Panc1 (cell line): ENCODE measurements around the gene KCNAB3. TPM values are rescaled to one million over a fixed set of nuclear protein-coding genes. Genes with fewer than 3 reads are reported as not detected.
A peak's percentile ranks its signal among the peaks of the same experiment; 100 is the strongest.

Experiments used
- ATAC-seq: fragments of 200-7000 bp; cut with Tn5 transposase; 2 replicates; pipeline ENCODE4 v1.9.1; 2020; ENCODE audit warnings: mild to moderate bottlenecking, moderate library complexity
- BruUV-seq: library from RNA; stranded (reverse); fragments of 400-500 nt; replicated peaks from 2 replicates; lab custom pipeline; 2021; lab: Mats Ljungman, UMichigan
- CTCF ChIA-PET: fragments of 300-600 bp; sonication (Branson Sonifier 250); formaldehyde crosslinking; loops from one replicate; lab custom pipeline; 2022; ENCODE audit warnings: antibody characterized with exemption; lab: Charles Lee
- POLR2A ChIA-PET: fragments of 300-600 bp; sonication (Branson Sonifier 250); formaldehyde crosslinking; loops from one replicate; lab custom pipeline; 2022; ENCODE audit warnings: antibody characterized with exemption; lab: Charles Lee
- DNase-seq: peaks from one replicate; pipeline ENCODE4 v3.0.0-alpha.2; 2010; ENCODE audit warnings: low read depth, low spot score
- H3K27ac ChIP-seq: 2 replicates; pipeline ENCODE4 v1.5.1; 2011; ENCODE audit warnings: mild to moderate bottlenecking, low read length, inconsistent platforms
- H3K27me3 ChIP-seq: fragments of 200-500 bp; sonication (Bioruptor generic); 2 replicates; pipeline ENCODE4 v1.6.0; 2014; ENCODE audit warnings: low read length, inconsistent platforms; ENCODE audit not compliant: control insufficient read depth, insufficient read depth
- H3K36me3 ChIP-seq: fragments of 200-500 bp; sonication (Bioruptor generic); 2 replicates; pipeline ENCODE4 v1.5.1; 2014; ENCODE audit warnings: inconsistent platforms, mild to moderate bottlenecking, low read length, moderate library complexity; ENCODE audit not compliant: control insufficient read depth, insufficient read depth
- H3K4me1 ChIP-seq: 2 replicates; pipeline ENCODE4 v1.5.1; 2011; ENCODE audit warnings: inconsistent platforms, mild to moderate bottlenecking, low read length, moderate library complexity; ENCODE audit not compliant: control insufficient read depth, insufficient read depth
- H3K4me3 ChIP-seq, 2 experiments: 2 replicates each; pipeline ENCODE4 v1.5.1; 2011 to 2012; ENCODE audit warnings: low read depth in 2 of 2, low read length in 2 of 2, mild to moderate bottlenecking in 2 of 2, inconsistent platforms in 1 of 2, moderate library complexity in 1 of 2
- H3K9me3 ChIP-seq: fragments of 200-500 bp; sonication (Bioruptor generic); 2 replicates; pipeline ENCODE4 v1.5.1; 2014; ENCODE audit warnings: low read depth, mild to moderate bottlenecking, inconsistent platforms, low read length, moderate library complexity; ENCODE audit not compliant: control insufficient read depth, insufficient read depth
- POLR2AphosphoS5 ChIP-seq: IDR thresholded peaks from 2 replicates; pipeline ENCODE4 v1.6.1; 2012; ENCODE audit warnings: mild to moderate bottlenecking, low read depth, low read length, moderate library complexity
- SIN3A ChIP-seq: IDR thresholded peaks from 2 replicates; pipeline ENCODE4 v1.6.1; 2012; ENCODE audit warnings: low read depth, mild to moderate bottlenecking, low read length, moderate library complexity, borderline replicate concordance; ENCODE audit not compliant: insufficient read depth
- TCF7L2 ChIP-seq: IDR thresholded peaks from 2 replicates; pipeline ENCODE4 v1.6.1; 2011; ENCODE audit warnings: mild to moderate bottlenecking, low read depth, low read length, inconsistent platforms
- in situ Hi-C: cut with HindIII; loops from 2 replicates; pipeline ENCODE4 v1.10.0; 2016; ENCODE audit warnings: low sequenced_read_pairs, low pct_unique_long_range_greater_than_20kb
- intact Hi-C: fragments of 100-400 bp; cut with micrococcal nuclease; formaldehyde crosslinking; loops from one replicate; pipeline ENCODE4 v1.10.0; 2022; ENCODE audit not compliant: unreplicated experiment
- total RNA-seq: library from RNA; stranded (reverse); gene quantifications from one replicate; pipeline ENCODE4 v1.2.1, GENCODE V29; 2021; ENCODE audit not compliant: unreplicated experiment
- TF ChIP-seq, protein P1 (sequence below): fragments of 450-650 bp; IDR thresholded peaks from 2 replicates; pipeline ENCODE4 v1.5.1; 2017; ENCODE audit warnings: mild to moderate bottlenecking
- TF ChIP-seq, protein P2 (sequence below), 2 experiments: IDR thresholded peaks; 2 replicates each; pipeline ENCODE4 v1.6.1; 2011 to 2012; ENCODE audit warnings: low read depth in 2 of 2, control low read depth in 1 of 2, low read length in 1 of 2, mild to moderate bottlenecking in 1 of 2, moderate library complexity in 1 of 2; ENCODE audit not compliant: insufficient read depth in 1 of 2

KCNAB3 gene
- total RNA-seq, 1 experiment from 2014 or later = 3.5 TPM

DNA sequence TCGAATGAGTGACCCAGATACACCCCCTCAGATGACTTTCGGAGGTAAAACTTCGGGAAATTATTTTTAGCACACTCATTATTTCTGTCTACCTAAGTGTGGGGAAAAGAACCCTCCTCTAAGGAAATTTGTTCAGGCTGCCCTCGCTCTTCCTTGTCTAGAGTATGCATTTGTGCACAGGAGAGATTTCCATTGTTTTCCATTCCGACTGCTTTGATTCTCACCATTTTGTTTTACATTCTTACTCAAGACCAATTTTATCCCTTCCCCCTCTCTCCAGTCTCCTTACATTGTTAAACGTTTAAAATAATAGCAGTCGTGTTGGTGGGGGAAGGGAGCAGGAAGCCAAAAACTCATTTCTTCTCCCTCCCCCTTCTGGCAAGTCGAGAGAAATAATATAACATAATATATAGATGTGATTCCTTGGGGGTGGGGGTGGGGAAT lies 42.6 kb downstream of the KCNAB3 start:
- CTCF ChIA-PET = no interaction called here
- BruUV-seq = TSS peak; percentile 80
- no peaks in the 10 kb centered on the region for H3K9me3 ChIP-seq
- ATAC-seq (peak; percentile 9), DNase-seq (no peak)
- POLR2A ChIA-PET = no interaction called here
- intact Hi-C loops (no loop called here), in situ Hi-C loops (no loop called here)
- no peaks in the 10 kb centered on the region; the same call in 1 of the 2 replicates for H3K36me3 ChIP-seq
- TF ChIP-seq TCF7L2 (no peak), SIN3A (no peak), POLR2AphosphoS5 (no peak)
- TF ChIP-seq, protein P1, sequence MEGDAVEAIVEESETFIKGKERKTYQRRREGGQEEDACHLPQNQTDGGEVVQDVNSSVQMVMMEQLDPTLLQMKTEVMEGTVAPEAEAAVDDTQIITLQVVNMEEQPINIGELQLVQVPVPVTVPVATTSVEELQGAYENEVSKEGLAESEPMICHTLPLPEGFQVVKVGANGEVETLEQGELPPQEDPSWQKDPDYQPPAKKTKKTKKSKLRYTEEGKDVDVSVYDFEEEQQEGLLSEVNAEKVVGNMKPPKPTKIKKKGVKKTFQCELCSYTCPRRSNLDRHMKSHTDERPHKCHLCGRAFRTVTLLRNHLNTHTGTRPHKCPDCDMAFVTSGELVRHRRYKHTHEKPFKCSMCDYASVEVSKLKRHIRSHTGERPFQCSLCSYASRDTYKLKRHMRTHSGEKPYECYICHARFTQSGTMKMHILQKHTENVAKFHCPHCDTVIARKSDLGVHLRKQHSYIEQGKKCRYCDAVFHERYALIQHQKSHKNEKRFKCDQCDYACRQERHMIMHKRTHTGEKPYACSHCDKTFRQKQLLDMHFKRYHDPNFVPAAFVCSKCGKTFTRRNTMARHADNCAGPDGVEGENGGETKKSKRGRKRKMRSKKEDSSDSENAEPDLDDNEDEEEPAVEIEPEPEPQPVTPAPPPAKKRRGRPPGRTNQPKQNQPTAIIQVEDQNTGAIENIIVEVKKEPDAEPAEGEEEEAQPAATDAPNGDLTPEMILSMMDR = no peak
- TF ChIP-seq, protein P2, sequence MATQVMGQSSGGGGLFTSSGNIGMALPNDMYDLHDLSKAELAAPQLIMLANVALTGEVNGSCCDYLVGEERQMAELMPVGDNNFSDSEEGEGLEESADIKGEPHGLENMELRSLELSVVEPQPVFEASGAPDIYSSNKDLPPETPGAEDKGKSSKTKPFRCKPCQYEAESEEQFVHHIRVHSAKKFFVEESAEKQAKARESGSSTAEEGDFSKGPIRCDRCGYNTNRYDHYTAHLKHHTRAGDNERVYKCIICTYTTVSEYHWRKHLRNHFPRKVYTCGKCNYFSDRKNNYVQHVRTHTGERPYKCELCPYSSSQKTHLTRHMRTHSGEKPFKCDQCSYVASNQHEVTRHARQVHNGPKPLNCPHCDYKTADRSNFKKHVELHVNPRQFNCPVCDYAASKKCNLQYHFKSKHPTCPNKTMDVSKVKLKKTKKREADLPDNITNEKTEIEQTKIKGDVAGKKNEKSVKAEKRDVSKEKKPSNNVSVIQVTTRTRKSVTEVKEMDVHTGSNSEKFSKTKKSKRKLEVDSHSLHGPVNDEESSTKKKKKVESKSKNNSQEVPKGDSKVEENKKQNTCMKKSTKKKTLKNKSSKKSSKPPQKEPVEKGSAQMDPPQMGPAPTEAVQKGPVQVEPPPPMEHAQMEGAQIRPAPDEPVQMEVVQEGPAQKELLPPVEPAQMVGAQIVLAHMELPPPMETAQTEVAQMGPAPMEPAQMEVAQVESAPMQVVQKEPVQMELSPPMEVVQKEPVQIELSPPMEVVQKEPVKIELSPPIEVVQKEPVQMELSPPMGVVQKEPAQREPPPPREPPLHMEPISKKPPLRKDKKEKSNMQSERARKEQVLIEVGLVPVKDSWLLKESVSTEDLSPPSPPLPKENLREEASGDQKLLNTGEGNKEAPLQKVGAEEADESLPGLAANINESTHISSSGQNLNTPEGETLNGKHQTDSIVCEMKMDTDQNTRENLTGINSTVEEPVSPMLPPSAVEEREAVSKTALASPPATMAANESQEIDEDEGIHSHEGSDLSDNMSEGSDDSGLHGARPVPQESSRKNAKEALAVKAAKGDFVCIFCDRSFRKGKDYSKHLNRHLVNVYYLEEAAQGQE (IDR thresholded peaks at IDR 0.05; ENCODE audit: insufficient read depth in 1 of 2, low read depth in 2 of 2, low read length in 1 of 2) = no peak
- peak overlapping the region; percentile 96 for H3K27ac ChIP-seq
- H3K4me1 ChIP-seq = peaks cover 34% of the 10 kb centered on the region
- H3K27me3 ChIP-seq = no peaks in the 10 kb centered on the region
- peak overlapping the region; percentile 63 to 77 for H3K4me3 ChIP-seq

DNA sequence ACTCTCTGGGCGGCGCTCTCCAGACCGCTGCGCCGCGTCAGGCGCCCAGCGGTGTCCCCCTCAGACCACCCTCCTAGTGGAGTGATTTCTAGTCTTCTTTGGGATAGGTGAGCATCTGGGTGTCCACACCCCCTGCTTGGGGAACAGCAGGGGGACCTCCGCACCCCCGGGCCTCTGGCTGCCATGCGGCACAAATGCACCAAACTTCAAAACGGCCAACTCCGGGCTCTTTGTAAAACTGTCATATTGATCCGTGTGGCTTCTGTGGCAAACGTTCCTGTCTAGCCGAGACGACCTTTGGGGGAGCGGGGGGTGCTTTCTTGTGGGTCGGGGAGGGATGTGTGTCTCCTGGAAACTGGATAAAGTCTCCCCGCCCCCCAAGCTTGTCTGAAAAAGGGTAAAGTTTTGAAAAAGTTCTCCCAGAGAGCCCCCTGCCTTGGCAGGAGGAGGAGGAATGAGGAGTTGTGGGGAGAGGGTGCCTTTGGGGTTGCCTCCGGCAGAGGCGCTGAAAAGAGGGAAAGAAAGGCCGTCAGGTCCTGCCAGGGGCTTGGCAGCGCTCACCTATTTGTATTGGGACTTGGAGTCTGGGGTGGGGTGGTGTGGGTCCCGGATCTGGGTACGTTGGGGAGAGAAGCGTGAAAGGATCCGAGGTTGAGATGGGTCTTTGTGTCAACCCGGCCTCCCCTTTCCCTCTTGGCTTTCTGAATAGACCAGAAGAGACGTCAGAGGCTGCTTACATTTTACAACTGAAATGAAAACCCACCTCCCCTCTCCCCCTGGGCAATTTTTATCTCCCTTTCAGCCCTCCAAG lies 43.2 kb downstream of the KCNAB3 start:
- H3K9me3 ChIP-seq = no peaks in the 10 kb centered on the region
- peak overlapping the region; percentile 63 to 77 for H3K4me3 ChIP-seq
- no TSS peak for BruUV-seq
- ChIA-PET CTCF (interaction anchor here (0.6 kb wide), 1 partner anchor 24 kb away, joined by 9 read pairs; no protein-coding TSS in a partner anchor), POLR2A (no interaction called here)
- TF ChIP-seq, protein P1 = no peak; the same call in 1 of the 2 replicates
- no peak for TF ChIP-seq POLR2AphosphoS5
- no peak for TF ChIP-seq TCF7L2
- TF ChIP-seq, protein P2 (IDR thresholded peaks at IDR 0.05; ENCODE audit: insufficient read depth in 1 of 2, low read depth in 2 of 2, low read length in 1 of 2) = no peak
- no peak for TF ChIP-seq SIN3A
- DNase-seq (no peak), ATAC-seq (peak; percentile 12; the same call in 1 of the 2 replicates)
- no peaks in the 10 kb centered on the region; the same call in 1 of the 2 replicates for H3K36me3 ChIP-seq
- H3K27ac ChIP-seq = peak overlapping the region; percentile 96
- no peaks in the 10 kb centered on the region for H3K27me3 ChIP-seq
- H3K4me1 ChIP-seq = peaks cover 34% of the 10 kb centered on the region
- intact Hi-C loops (no loop called here), in situ Hi-C loops (no loop called here)
